ENCODE results near the gene SLC4A5. TPM values are rescaled to one million over a fixed set of nuclear protein-coding genes. Genes with fewer than 3 reads are reported as not detected.

Gene SLC4A5
- total RNA-seq, 1 experiment from 2014 or later: 1.8 TPM

DNA sequence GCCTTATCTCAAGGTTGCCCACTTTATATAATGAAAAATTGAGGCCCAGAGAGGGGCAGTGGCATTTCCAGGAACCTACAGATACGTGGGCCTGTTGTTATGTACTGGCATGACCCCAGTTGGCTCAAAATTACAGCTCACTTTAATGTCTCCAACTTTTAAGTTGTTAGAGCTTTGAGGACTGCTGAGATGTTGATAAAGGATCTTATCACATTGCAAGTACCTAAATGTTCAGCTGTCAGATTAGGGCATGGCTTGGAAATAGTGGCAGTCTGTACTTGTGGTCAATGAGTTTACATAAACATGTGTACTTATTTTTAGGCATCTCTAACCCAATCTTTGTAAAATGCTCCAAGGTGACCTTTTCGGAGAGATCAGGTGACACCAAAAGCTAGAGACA, 14.6 kb downstream of the SLC4A5 start:
- Histone ChIP-seq H3K4me1 (ENCODE audit: insufficient read depth, low read length, poor library complexity, severe bottlenecking) (no peaks in the 10 kb centered on the region), H3K27ac (ENCODE audit: low read depth, low read length, poor library complexity, severe bottlenecking) (no peak overlapping the region), H3K9me3 (ENCODE audit: low read depth, low read length, poor library complexity, severe bottlenecking) (no peaks in the 10 kb centered on the region), H3K27me3 (replicated peaks; ENCODE audit: insufficient read depth, low read depth, low read length, poor library complexity) (no peaks in the 10 kb centered on the region), H3K4me3 (ENCODE audit: low read depth, low read length, poor library complexity, severe bottlenecking) (no peak overlapping the region), H3K36me3 (ENCODE audit: insufficient read depth, low read length, poor library complexity, severe bottlenecking) (no peaks in the 10 kb centered on the region)
- intact Hi-C loops (cut with micrococcal nuclease; ENCODE audit: unreplicated experiment): no loop called here
- DNase-seq (ENCODE audit: low spot score): no peak
- no TSS peak for BruUV-seq (replicated peaks)
- POLR2A ChIA-PET (ENCODE audit: low non-redundant PET): no interaction called here
- TF ChIP-seq EZH2 (IDR thresholded peaks at IDR 0.05; ENCODE audit: borderline replicate concordance, low read depth, low read length, poor library complexity, severe bottlenecking): no peak
- TF ChIP-seq, protein P1, sequence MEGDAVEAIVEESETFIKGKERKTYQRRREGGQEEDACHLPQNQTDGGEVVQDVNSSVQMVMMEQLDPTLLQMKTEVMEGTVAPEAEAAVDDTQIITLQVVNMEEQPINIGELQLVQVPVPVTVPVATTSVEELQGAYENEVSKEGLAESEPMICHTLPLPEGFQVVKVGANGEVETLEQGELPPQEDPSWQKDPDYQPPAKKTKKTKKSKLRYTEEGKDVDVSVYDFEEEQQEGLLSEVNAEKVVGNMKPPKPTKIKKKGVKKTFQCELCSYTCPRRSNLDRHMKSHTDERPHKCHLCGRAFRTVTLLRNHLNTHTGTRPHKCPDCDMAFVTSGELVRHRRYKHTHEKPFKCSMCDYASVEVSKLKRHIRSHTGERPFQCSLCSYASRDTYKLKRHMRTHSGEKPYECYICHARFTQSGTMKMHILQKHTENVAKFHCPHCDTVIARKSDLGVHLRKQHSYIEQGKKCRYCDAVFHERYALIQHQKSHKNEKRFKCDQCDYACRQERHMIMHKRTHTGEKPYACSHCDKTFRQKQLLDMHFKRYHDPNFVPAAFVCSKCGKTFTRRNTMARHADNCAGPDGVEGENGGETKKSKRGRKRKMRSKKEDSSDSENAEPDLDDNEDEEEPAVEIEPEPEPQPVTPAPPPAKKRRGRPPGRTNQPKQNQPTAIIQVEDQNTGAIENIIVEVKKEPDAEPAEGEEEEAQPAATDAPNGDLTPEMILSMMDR (conservative IDR thresholded peaks at IDR 0.05; ENCODE audit: low read depth, low read length): no peak
- CTCF ChIA-PET: no interaction called here

DNA sequence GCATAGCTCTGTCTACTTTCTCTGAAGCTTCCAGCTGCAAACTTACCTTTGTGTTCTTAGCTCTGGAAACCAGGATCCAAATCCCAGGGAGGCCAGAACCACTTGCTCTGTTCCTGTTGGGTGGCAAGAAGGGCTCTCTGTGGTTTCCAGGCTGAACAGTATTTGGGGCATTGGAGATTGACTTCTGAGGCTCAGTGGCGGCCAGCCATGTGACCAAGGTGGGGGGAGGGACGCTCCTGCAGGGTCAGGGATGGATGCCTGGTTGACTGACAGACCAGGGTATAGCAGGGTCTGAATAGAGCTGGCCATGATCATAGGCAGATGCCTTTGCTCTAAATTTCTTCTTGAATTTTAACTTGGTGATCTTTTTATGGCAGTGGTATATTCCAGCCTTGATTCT, 15.1 kb downstream of the SLC4A5 start:
- Histone ChIP-seq H3K4me3 (ENCODE audit: low read depth, low read length, poor library complexity, severe bottlenecking) (no peak overlapping the region), H3K27ac (ENCODE audit: low read depth, low read length, poor library complexity, severe bottlenecking) (no peak overlapping the region), H3K9me3 (ENCODE audit: low read depth, low read length, poor library complexity, severe bottlenecking) (no peaks in the 10 kb centered on the region), H3K4me1 (ENCODE audit: insufficient read depth, low read length, poor library complexity, severe bottlenecking) (no peaks in the 10 kb centered on the region), H3K27me3 (replicated peaks; ENCODE audit: insufficient read depth, low read depth, low read length, poor library complexity) (no peaks in the 10 kb centered on the region), H3K36me3 (ENCODE audit: insufficient read depth, low read length, poor library complexity, severe bottlenecking) (no peaks in the 10 kb centered on the region)
- BruUV-seq (replicated peaks): no TSS peak
- ChIA-PET CTCF (no interaction called here), POLR2A (ENCODE audit: low non-redundant PET) (no interaction called here)
- TF ChIP-seq, protein P1 (conservative IDR thresholded peaks at IDR 0.05; ENCODE audit: low read depth, low read length): no peak
- no peak for TF ChIP-seq EZH2 (IDR thresholded peaks at IDR 0.05; ENCODE audit: borderline replicate concordance, low read depth, low read length, poor library complexity, severe bottlenecking)
- no peak for DNase-seq (ENCODE audit: low spot score)
- intact Hi-C loops (cut with micrococcal nuclease; ENCODE audit: unreplicated experiment): no loop called here

DNA sequence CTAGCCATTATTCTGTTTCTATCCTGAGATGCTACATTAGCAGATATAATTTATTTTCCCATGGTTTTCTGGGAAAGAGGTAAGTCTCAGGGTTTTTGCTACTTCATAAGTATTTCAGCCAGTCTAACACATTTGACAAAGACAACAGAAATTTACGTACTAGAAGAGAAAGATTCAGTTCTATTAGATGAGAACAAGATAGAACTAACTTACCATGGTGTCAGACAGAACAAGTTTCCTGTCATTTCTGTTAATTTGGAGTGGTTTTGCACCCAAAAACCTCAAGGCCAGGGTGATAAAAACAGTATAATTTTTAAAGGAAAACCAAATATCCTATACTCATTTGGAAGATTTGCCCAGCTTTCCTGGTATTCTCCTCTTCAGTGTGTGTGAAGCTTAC, 15.6 kb downstream of the SLC4A5 start:
- ChIA-PET CTCF (no interaction called here), POLR2A (ENCODE audit: low non-redundant PET) (no interaction called here)
- BruUV-seq (replicated peaks): no TSS peak
- H3K27me3 ChIP-seq (replicated peaks; ENCODE audit: insufficient read depth, low read depth, low read length, poor library complexity): no peaks in the 10 kb centered on the region
- intact Hi-C loops (cut with micrococcal nuclease; ENCODE audit: unreplicated experiment): no loop called here
- H3K4me3 ChIP-seq (ENCODE audit: low read depth, low read length, poor library complexity, severe bottlenecking): no peak overlapping the region
- H3K27ac ChIP-seq (ENCODE audit: low read depth, low read length, poor library complexity, severe bottlenecking): no peak overlapping the region
- DNase-seq (ENCODE audit: low spot score): no peak
- no peaks in the 10 kb centered on the region for H3K36me3 ChIP-seq (ENCODE audit: insufficient read depth, low read length, poor library complexity, severe bottlenecking)
- no peaks in the 10 kb centered on the region for H3K4me1 ChIP-seq (ENCODE audit: insufficient read depth, low read length, poor library complexity, severe bottlenecking)
- no peaks in the 10 kb centered on the region for H3K9me3 ChIP-seq (ENCODE audit: low read depth, low read length, poor library complexity, severe bottlenecking)
- no peak for TF ChIP-seq EZH2 (IDR thresholded peaks at IDR 0.05; ENCODE audit: borderline replicate concordance, low read depth, low read length, poor library complexity, severe bottlenecking)
- TF ChIP-seq, protein P1 (conservative IDR thresholded peaks at IDR 0.05; ENCODE audit: low read depth, low read length): no peak

All from A673 (cell line).